HEK293T (cell line): ENCODE data around the gene CEBPE.

Experiments
- BHLHE40 ChIP-seq: fragments of 450-650 bp; IDR thresholded peaks from 2 replicates; pipeline ENCODE4 v1.6.1; 2016; ENCODE audit warnings: mild to moderate bottlenecking, moderate library complexity, borderline replicate concordance
- FOXK2 ChIP-seq: fragments of 450-650 bp; IDR thresholded peaks from 2 replicates; pipeline ENCODE4 v1.6.1; 2016; ENCODE audit warnings: mild to moderate bottlenecking
- NFRKB ChIP-seq: fragments of 450-650 bp; IDR thresholded peaks from 2 replicates; pipeline ENCODE4 v1.6.1; 2016; ENCODE audit warnings: mild to moderate bottlenecking, moderate library complexity

DNA sequence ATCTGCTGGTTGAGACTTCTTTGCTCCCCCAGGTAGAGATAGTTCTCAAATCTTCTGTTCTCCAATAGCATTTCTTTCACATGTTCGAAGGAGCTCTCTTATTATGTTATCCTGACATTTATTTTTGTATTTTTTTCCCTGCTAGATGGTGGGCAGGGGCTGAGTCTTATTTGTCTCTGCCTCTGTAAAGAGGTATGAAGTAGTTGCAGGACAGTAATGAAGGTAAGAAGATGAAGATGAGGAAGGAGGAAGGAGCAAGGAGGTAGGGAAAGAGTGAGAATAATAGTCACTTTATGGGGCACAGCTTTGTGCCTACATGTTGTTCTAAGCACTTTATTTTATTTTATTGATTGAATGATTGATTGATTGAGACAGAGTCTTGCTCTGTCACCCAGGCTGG is 9.3 kb downstream of the CEBPE start:
- TF ChIP-seq BHLHE40 (no peak), NFRKB (no peak), FOXK2 (no peak)
